ENCODE data around the gene RBM19.

GRCh38 chr12:113893221-113893620, 72.9 kb downstream of the RBM19 start:
- TF ChIP-seq POLR2A (IDR thresholded peaks at IDR 0.05) (no peak), CTCF (IDR thresholded peaks at IDR 0.05) (no peak)

All from lower leg skin (tissue), 3 donors.